NAMALWA (cell line): ENCODE results near the gene HOXD1.

Experiments used
- DNase-seq: peaks from one replicate; pipeline ENCODE4 v3.0.0-alpha.2; 2015; ENCODE audit warnings: low spot score

The HOXD1 gene

DNA sequence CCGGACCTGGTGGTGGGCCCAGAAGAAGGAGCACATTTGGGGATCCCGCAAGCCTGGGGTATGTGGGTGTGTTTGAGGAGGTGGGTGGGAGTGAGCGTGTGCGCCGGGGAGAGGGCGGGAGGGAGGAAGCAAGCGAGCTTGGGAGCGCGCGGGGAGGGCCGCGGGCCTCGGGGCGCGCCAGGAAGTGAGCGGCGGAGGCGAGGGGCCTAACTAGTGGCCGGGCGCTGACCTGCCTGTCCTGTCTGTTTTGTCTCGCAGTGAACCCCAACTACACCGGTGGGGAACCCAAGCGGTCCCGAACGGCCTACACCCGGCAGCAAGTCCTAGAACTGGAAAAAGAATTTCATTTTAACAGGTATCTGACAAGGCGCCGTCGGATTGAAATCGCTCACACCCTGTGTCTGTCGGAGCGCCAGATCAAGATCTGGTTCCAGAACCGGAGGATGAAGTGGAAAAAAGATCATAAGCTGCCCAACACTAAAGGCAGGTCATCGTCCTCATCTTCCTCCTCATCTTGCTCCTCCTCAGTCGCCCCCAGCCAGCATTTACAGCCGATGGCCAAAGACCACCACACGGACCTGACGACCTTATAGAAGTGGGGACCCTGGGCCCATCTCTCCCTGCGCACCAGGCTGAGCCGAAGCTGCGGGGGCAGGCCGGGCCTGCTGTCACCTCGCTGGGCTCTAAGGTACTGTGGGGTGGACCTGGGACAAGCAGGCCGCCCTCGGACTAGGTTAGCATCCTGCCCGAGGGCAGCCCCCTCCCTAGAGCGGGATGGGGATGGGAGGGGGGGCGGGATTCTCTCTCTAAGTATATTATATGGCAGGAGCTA is 35.9 kb upstream of the HOXD1 start:
- no peak for DNase-seq

DNA sequence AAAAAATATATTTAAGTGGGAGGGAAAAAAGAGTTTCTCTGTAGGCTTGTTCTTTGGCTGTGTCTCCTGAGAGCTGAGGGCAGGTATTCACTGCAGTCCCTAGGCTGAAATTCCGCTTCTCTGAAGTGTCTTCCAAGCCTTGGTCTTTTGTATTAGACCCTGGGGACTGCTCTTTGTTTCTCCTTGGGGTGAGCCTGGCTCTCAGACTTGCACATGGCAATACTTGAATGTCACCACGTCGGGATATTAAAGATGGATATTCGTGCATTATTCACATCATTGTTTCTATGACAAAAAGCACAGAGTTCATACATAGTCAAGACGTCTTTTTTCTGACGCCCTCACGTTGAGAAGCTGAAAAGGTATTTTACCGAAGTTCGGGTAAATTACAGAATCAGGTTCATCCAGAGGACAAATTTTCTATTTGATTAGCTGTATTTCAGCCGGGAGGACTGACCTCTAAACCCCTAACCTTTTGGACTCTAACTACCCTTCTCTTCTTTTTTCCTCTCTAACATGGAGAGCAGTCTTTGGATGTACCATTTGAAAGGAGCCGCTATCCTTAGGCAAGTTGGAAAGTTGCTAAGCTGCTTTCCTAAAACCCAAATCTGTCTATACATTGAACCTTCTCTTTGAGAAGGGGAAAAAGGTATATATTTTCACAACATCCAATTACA is 33.8 kb upstream of the HOXD1 start:
- DNase-seq, result no peak

DNA sequence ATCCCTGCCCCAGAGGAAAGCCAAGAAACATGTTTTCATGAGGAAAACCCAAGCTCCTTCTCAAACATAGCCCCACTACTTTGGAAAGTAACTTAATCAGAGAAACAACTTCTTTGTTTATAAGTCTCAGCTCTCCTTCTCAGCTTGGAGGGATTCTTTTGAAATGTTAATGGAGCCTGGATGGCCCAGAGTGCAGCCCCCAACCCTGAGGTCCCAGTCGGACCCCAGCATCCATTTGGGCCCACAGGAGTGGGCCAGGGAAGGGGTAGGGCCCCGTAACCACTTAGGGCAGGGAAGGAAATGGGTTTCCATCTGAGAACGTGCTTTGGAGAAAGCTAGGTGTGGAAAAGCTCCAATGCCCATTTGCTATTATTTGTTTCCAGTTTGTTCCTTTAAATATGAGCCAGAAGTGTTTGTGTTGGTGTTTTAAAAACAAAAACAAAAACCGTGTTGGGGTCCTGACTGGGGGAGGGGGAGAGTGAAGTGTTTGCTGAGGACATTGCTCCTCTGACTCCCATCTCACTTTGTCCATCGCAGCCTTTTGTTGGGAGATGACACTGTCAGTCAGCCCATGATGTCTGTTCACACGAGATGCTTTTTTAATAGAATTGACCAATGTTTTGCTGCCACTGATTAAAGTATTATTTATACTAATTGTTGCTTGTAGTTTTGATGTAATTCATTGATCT is 33.0 kb upstream of the HOXD1 start:
- DNase-seq, result no peak

DNA sequence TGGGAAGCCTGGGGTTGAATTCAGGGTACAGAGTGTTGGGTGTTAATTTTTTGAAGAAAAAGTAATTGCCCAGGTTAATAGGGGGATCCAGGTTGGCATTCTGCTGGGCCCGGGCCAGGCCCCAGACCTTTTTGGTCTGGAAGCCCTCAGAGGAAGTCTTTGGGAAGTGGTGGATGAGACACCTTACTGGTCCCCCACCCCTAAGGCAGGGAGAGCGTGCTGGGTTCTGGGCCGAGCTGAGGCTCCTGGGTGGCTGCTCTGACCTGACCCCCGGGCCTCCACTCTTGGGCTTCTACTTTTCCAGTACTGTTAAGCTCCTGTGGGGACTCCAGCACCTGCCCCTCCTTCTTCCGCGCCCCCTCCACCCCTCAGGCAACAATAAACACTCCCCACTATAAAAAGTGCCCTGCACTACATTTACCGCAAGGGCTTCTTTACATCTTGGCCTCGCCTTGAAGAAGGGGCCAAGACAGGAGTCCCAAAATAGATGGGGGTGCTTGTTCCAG is 32.1 kb upstream of the HOXD1 start:
- no peak for DNase-seq

DNA sequence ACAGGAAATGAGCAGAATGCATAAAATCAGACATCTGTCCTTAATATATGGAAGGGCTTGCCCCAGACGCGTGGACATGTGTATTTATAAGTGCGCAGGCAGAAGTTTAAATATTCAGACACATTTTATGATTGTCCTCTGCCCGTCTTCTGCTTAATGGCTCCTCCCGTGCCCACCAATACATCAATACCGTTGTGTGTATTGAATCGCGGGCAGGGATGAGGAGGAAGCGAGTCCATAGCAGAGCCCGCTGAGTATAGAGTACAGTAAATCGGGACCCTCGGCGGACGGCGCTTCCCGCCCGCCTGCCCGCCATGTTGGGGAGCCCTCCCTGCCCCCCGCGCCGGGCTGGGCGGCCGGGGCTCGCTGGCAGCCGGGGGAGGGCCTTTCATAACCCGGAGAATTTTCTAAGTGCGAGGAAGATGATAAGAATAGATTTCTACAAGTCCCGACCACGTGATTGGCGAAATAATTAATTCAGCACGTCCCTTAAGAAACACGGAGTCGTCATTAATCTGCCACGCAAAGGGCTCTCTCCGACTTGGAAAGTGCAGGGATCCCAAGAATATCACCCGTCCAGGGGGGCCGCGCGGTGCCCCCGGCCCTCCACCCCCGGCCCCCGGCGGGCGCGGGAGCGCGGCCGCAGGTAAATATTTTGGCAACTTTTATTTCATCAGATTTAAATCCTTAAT is 31.5 kb upstream of the HOXD1 start, which contains the start of gene HOXD3:
HOXD3 (plus strand) TSS at position 501 of the 692 bp plus-strand sequence. CDS start 11,808 bp downstream, outside the sequence.
- no peak for DNase-seq

DNA sequence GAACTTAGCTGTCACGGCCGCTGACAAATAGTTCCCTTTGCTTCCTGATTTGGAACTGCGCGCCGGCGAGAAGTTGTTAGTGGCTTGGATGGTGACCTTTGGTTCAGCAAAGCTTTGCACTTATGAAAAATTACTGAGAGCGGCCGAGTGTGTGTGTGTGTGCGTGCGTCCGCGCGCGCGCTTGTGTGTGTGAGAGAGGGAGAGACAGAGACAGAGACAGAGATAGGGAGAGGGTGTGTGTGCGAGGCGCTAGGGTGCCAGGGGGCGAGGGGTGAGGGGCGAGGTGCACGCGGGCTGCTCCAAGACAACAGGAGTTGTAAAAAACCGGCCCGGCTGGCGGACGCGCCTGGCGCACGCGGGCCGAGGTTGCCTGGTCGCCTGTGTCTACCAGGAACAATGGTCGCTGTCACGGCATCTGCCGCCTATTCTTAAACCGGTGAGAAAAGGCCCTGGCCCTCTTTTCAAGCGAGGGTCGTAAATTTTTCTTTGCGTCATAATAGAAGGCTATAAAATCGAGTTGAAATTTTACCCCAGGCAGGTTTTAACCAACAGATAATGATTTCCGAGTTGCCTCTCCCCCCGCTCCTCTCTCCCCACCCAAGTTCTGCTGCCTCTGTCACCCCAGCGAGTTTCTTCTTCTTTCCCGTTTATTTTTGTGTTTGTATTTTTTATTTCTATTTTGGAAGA is 30.8 kb upstream of the HOXD1 start:
- no peak for DNase-seq

DNA sequence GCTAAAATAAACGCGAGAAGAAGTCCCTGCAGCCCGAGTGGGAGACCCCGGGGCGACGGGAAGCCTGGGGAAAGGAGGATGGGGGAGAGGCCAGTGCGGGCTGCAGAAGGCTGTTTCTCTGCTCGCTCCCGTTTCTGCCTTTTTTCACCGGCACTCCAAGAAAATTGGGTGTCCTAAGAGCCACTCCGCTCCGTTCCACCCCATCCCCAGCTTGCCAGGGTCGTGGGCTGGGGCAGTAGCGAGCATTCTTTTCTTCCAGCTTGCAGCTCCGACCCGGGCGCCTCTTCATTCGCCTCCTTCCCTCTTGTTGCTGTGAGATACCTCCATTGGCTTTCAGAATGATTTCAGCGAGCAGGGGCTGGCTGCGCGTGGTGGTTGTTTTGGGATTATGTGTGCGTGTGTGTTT is 30.3 kb upstream of the HOXD1 start:
- no peak for DNase-seq

DNA sequence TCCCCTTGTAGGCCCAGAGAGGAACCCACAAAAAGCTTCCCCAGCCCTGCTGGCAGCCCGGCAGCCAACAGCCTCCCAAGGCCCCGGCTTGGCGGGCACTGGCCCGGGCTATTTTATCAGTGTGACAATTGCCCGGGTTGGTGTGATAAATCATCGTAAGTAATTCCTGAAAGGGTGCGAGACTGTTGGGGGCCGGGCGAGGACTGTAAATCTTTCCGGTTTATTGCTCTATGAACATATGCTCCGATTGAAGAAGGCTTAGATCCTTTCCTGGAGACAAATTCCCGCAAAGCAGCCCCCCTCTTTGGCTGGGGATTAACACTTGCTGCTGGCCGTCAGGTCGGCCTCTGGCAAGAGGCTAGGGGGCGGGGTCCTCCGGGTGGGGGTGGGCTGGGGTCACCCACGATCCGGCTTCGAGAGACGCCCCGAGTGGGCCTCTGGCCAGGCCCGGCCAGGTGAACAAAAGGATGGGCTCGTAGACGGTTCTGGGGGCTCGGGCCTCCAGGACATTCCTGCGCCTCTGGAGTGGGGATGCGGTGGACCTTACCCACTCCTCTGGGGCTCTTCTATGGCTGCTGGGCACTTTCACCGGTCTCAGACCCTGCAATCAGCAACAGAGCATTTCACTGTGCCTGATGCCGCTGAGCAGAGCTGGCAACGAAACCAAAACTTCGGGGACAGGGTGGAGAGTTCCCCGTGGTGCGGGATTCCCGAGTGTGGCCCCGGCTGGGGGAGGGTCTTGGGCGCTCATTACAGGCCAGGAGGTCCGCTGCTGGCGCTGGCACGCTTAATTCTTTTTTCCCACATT is 29.4 kb upstream of the HOXD1 start:
- no peak for DNase-seq

DNA sequence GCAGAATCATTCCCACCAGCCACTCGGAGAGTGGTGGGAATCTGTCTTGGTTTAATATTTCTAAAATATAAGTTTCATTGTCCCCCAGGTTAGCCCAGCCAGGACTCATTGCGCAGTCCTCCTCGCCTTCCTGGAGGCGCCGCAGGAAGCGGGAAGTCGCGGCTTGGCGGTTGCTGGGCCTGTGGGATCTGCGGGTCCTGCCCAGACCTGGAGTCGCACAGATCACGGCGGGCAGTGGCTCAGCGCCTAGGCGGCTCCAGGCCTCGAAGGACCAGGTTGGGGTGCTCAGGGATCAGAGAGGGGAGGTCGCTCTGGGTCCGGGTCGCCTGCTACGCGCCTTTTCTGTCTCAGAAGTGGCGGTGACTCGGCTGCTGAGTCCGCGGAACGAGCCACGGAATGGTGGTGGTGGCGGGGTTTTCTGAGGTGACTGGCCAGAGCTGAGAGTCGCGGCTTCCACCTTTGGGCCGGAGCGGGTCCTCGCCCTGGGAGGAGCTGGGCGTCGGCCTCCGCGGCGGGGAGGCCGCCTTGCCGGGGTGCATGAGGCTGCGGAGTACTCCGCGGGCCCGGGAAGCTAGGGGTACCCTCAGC is 28.7 kb upstream of the HOXD1 start:
- DNase-seq, result no peak

DNA sequence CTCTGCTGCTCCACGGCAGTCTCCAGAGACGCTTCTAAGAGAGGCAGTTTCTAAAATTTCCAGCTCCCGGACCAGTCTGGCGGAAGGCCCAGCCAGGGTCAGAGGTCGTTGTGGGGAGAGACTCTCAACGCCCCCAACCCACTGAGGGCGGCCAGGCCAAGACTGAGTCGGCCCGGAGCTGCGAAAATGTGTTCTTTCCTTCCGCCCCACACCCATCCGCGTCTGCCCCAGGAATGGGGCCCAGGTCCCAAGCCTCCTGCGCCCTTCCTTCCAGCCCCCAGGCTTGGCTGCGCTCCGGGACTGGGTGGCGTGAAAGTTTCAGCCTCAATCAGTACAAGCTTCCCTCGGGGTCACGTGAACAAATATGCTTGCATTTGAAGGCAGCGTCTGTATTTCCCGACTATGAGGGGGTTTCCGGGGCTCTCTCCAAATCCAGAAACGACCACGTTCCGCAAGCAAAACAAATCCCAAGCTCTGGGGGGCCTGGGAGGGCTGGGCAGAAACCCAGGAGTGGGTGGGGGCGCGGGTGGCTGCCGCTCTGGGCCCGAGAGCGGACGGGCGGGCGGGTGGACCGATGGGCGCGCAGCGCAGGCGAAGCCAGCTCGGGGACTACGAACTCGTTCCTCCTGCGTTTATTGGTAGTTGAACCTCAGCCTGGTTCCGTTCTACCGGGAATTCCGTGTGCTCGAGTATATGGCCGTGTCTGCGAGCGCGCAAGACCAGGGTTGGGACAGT is 28.1 kb upstream of the HOXD1 start:
- DNase-seq, result no peak

DNA sequence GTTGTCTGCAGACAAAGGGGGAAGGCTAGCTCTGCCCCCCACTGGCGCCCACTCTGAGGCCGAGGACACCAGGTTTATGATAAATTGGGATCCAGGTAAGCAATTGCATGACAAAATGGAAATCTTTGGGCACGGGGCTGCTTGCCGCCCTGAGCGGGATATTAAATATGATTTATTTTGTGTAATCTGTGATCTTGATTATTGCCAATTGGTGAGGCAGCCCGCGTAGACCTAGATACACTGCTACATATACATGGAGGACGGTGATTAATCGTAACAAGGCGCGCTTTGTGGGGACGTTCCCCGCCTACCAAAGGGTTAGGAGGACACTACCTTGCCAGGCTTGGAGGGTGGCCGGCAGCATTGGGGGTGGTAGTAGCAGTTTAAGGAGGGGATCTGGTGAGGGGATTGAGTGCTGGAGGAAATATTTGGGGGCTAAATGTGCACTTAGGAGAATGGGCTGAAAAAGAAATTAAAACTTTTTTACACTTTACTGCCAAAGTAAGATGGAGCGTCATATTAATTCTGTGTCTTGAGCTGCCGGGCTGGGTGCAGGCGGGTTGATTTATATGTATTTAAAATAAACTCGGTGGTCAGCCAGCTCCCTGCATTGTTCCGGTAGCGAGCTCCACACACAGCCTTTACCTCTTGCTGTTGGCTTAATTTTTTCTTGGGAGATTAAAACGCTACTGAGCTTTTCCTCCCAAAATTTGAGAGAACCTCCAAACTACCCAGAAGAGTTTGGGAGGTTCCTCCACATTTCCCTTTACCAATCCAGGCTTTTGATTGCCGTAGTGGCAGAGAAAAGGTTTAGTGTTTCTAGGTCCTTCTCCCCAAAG is 27.3 kb upstream of the HOXD1 start:
- DNase-seq, result no peak

DNA sequence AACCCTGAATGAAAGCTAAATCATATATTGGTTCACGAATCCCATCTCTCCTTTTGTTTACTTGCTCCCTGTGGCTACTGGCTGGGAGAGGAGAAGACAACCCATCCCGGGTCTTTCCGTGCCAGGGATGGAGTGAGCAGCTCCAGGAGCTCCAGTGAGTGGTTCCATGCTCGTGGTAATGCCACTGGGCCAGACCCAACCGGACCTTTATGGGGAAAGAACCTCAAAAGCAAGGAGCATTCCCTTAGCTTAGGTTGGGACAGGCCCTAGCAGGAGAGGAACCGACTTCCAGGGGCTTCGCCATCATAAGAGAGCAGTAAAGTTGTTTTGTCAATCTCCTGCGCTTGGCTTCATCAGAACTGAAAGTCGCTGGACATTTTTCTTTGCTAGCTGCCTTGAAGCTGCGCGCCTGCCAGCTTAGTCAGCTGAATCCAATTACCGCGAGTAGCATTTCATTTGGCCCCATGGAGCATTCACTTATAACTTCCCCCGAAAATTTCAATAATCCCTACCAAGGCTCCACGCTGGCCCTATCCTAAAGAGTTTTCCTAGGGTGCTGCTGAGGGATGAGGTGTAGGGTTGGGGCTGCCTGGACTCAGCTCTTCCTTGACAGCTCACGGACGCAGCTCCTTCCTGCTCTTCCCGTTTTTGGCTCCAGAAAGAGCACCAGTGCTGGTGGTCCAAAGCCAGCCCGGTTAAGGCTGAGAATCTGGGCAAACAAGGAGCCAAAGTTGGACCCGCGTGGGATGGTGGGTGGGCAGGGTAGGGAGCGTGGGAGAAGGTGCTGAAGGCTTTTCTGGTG is 26.4 kb upstream of the HOXD1 start:
- no peak for DNase-seq

DNA sequence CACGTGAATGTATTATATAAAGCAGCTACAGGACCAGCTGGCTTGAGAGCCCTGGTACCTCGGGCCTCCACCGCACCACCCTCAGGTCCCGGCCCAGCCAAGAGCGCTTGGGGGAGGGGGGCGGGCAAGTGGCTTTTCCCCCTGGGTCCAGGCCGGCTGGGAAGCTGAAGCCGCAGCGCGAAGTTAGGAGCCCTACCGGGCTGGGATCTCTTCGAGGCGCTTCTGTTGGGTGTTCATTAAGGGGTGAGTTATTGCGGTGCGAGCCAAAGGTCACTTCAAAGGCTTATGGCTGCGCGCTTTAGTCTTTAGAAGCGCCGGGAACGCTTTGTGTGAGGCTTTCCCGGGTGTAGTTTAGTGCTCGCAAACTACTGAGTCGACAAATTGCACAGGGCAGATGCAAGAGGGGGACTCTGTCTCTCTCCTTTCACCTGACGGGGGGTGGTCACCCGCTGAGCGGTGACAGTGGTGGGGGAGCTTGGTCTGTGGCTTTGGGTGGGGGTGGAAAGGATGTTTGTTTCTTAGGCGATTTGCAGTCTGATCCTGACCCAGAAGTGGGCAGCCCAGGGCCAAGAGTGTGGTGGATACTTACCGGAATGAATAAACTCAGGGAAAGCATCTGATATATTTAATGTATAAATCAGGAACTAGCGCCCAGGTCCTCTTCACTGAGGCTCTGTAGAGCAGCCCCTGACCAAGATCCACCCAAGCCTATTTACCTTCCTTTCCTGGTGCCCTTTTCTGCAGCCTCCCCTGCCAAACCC is 25.4 kb upstream of the HOXD1 start:
- DNase-seq, result no peak

DNA sequence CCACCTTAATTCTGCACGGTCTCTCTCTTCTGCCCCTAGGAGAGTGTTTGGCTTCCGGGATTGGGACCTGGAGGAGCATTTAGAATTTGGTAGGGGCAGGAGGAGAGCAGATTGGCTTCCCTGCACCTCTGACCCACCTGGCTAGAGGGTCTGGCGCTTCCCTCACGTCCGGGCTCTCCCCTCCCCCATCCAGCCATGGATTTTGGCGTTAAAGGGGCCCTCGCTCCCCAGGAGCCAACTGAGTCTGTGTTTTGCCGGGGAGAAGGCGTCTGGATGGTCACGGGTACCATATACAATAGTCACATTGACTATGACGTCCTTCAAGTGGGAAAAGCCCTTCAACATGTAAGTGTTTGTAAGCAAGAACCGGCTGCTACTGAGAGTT is 24.8 kb upstream of the HOXD1 start:
- DNase-seq, result no peak

DNA sequence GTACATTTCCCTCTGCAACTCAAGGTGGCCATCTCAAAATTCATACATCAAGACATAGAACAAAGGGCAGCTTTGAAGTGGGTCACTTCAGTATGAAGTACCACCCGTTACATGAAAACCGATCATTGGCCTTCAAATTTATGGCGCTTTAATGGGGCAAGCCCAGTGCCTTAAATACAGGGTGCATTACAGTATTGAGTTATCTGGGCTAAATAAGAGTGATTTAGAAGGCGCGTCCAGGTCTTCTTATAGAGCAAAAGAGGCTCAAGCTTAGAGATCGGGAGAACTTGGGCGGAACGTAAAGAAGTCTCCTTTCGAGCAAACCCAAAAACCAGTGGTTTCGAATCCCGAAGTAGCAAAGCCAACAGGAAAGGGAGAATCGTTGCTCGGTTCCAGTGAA is 24.3 kb upstream of the HOXD1 start:
- DNase-seq, result no peak

DNA sequence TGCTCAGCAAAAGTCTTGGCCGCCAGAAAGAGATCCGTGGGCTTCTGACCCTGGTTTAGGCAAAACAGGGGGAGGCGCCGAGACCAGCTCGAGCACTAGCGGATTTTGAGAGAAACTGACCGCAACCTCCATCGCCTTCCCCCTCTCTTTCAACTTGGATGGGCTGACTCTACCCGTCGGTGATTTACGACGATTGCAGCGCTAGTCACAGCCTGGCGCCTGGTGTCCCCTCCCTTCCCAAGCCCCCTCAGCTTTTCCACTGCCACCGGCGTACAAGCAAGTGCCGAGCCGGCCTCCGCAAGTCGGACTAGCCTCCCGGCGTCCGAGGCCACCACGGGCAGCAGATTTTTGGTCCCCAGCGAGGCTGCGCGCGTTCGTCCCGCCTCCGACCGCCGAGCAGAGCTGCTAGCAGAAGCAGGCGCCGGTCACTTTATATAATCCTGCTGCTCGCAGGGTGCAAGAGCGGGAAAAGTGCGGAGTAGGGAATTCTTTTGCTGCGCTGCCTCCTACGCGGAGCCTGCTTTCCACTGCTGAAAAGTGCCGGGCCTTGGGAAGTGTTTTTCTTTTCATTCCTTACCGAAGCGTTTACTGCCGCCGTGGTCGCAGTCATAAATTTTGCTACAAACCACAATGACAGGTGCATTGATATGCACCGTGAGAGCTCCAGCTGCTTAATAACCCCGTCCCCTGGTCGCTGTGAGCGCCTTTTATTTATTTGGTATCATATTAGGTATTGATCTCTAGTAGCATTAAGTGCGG is 23.7 kb upstream of the HOXD1 start:
- DNase-seq, result no peak
